Loucy (cell line): ENCODE results near the gene GPC5.

ENCODE experiments used
- H2AFZ ChIP-seq: fragments of 200-600 bp; sonication (generic); 2 replicates; pipeline ENCODE4 v1.6.0; 2016; ENCODE audit warnings: antibody characterized with exemption, mild to moderate bottlenecking, low read length, moderate library complexity
- H3F3A ChIP-seq: fragments of 200-600 bp; 2 replicates; pipeline ENCODE4 v1.6.0; 2016; ENCODE audit warnings: antibody characterized with exemption, low read depth, mild to moderate bottlenecking
- H3K27me3 ChIP-seq: fragments of 200-600 bp; sonication (generic); 2 replicates; pipeline ENCODE4 v1.6.1; 2014; ENCODE audit warnings: low read length, mild to moderate bottlenecking; ENCODE audit not compliant: insufficient read depth, poor library complexity, severe bottlenecking
- H3K36me3 ChIP-seq: fragments of 200-600 bp; sonication (generic); 2 replicates; pipeline ENCODE4 v1.6.1; 2016; ENCODE audit warnings: low read length; ENCODE audit not compliant: insufficient read depth
- H3K4me1 ChIP-seq: fragments of 200-600 bp; sonication (generic); 2 replicates; pipeline ENCODE4 v1.5.1; 2014; ENCODE audit warnings: low read length, mild to moderate bottlenecking; ENCODE audit not compliant: insufficient read depth, poor library complexity, severe bottlenecking
- H3K4me2 ChIP-seq: fragments of 200-600 bp; sonication (generic); 2 replicates; pipeline ENCODE4 v1.6.0; 2014; ENCODE audit warnings: antibody characterized with exemption, low read length, low read depth, mild to moderate bottlenecking; ENCODE audit not compliant: poor library complexity, severe bottlenecking
- H3K4me3 ChIP-seq: fragments of 200-600 bp; sonication (generic); 2 replicates; pipeline ENCODE4 v1.5.1; 2014; ENCODE audit warnings: low read length, mild to moderate bottlenecking, mixed read lengths; ENCODE audit not compliant: poor library complexity, severe bottlenecking
- H3K79me2 ChIP-seq: fragments of 200-600 bp; sonication (generic); 2 replicates; pipeline ENCODE4 v1.6.1; 2014; ENCODE audit warnings: low read length; ENCODE audit not compliant: insufficient read depth
- H3K9ac ChIP-seq: fragments of 200-600 bp; sonication (generic); 2 replicates; pipeline ENCODE4 v1.6.0; 2014; ENCODE audit warnings: mild to moderate bottlenecking, low read depth, low read length, moderate library complexity; ENCODE audit not compliant: poor library complexity, severe bottlenecking
- H3K9me2 ChIP-seq: fragments of 200-600 bp; sonication (generic); replicated peaks from 2 replicates; pipeline ENCODE4 v1.6.1; 2016; ENCODE audit warnings: low read depth, low read length, mixed read lengths
- H3K9me3 ChIP-seq: fragments of 200-600 bp; sonication (generic); 2 replicates; pipeline ENCODE4 v1.6.1; 2014; ENCODE audit warnings: mild to moderate bottlenecking, antibody characterized with exemption, low read length, low read depth; ENCODE audit not compliant: insufficient read depth
- H4K20me1 ChIP-seq: fragments of 200-600 bp; sonication (generic); 2 replicates; pipeline ENCODE4 v1.6.0; 2014; ENCODE audit warnings: antibody characterized with exemption, low read length, mild to moderate bottlenecking; ENCODE audit not compliant: insufficient read depth, poor library complexity, severe bottlenecking
- EZH2phosphoT487 ChIP-seq: fragments of 200-600 bp; IDR thresholded peaks from 2 replicates; pipeline ENCODE4 v1.6.1; 2018; ENCODE audit warnings: antibody characterized with exemption, mild to moderate bottlenecking, moderate library complexity, borderline replicate concordance
- TF ChIP-seq, protein P1 (sequence below): fragments of 200-600 bp; sonication (generic); conservative IDR thresholded peaks from 2 replicates; pipeline ENCODE4 v1.5.1; 2014; ENCODE audit warnings: mild to moderate bottlenecking, antibody characterized with exemption, low read length

The GPC5 gene

GRCh38 chr13:91809161-91809560, 410.7 kb downstream of the GPC5 start:
- no peaks in the 10 kb centered on the region for H3F3A ChIP-seq
- no peaks in the 10 kb centered on the region for H3K9me2 ChIP-seq
- H3K9me3 ChIP-seq, result no peaks in the 10 kb centered on the region
- no peaks in the 10 kb centered on the region for H3K79me2 ChIP-seq
- H3K9ac ChIP-seq, result no peak overlapping the region
- no peak overlapping the region for H3K4me3 ChIP-seq
- TF ChIP-seq EZH2phosphoT487, result no peak
- TF ChIP-seq, protein P1, sequence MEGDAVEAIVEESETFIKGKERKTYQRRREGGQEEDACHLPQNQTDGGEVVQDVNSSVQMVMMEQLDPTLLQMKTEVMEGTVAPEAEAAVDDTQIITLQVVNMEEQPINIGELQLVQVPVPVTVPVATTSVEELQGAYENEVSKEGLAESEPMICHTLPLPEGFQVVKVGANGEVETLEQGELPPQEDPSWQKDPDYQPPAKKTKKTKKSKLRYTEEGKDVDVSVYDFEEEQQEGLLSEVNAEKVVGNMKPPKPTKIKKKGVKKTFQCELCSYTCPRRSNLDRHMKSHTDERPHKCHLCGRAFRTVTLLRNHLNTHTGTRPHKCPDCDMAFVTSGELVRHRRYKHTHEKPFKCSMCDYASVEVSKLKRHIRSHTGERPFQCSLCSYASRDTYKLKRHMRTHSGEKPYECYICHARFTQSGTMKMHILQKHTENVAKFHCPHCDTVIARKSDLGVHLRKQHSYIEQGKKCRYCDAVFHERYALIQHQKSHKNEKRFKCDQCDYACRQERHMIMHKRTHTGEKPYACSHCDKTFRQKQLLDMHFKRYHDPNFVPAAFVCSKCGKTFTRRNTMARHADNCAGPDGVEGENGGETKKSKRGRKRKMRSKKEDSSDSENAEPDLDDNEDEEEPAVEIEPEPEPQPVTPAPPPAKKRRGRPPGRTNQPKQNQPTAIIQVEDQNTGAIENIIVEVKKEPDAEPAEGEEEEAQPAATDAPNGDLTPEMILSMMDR, result no peak
- H3K27me3 ChIP-seq, result no peaks in the 10 kb centered on the region
- H4K20me1 ChIP-seq, result no peaks in the 10 kb centered on the region
- no peak overlapping the region for H3K4me2 ChIP-seq
- no peak overlapping the region for H2AFZ ChIP-seq
- H3K36me3 ChIP-seq, result no peaks in the 10 kb centered on the region
- H3K4me1 ChIP-seq, result no peaks in the 10 kb centered on the region

DNA sequence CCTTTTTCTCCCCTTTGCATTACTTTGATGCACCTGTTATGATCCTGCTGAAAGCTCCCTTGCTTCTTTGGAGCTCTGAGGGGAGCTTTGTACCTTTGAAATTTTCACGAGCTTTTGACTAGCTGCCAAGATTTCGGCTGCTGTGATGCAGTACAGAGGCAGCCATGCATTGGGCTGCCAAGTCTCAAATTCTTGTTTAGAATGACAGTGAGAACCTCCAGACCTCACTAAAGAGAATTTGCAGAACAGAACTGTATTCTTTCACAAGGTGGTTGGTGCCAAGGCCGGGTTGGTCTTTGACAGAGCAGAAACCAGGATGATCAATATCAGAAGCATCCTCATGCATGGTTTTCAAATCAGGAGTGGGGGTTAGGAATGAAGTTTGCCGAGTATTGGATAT, 414.8 kb downstream of the GPC5 start:
- no peaks in the 10 kb centered on the region for H3K4me1 ChIP-seq
- H3F3A ChIP-seq, result no peaks in the 10 kb centered on the region
- TF ChIP-seq, protein P1, result no peak
- no peak for TF ChIP-seq EZH2phosphoT487
- H4K20me1 ChIP-seq, result no peaks in the 10 kb centered on the region
- no peak overlapping the region for H2AFZ ChIP-seq
- H3K9ac ChIP-seq, result no peak overlapping the region
- no peaks in the 10 kb centered on the region for H3K27me3 ChIP-seq
- H3K79me2 ChIP-seq, result no peaks in the 10 kb centered on the region
- no peaks in the 10 kb centered on the region for H3K9me3 ChIP-seq
- H3K4me3 ChIP-seq, result no peak overlapping the region
- no peaks in the 10 kb centered on the region for H3K9me2 ChIP-seq
- H3K4me2 ChIP-seq, result no peak overlapping the region
- H3K36me3 ChIP-seq, result no peaks in the 10 kb centered on the region

GRCh38 chr13:91816263-91816807, 417.9 kb downstream of the GPC5 start:
- TF ChIP-seq, protein P1, result no peak
- no peak for TF ChIP-seq EZH2phosphoT487
- Histone ChIP-seq H3K4me1 (no peaks in the 10 kb centered on the region), H3K9ac (no peak overlapping the region), H3K36me3 (no peaks in the 10 kb centered on the region), H3K79me2 (no peaks in the 10 kb centered on the region), H2AFZ (no peak overlapping the region), H3K4me3 (no peak overlapping the region), H3K4me2 (no peak overlapping the region), H4K20me1 (no peaks in the 10 kb centered on the region), H3K9me2 (no peaks in the 10 kb centered on the region), H3F3A (no peaks in the 10 kb centered on the region), H3K9me3 (no peaks in the 10 kb centered on the region), H3K27me3 (no peaks in the 10 kb centered on the region)
